SK-N-SH treated with all-trans-retinoic acid at 6 μM for 48 hours (cell line): Measurements from ENCODE around the gene CCDC194.

Source experiments
- ATAC-seq: fragments of 200-7000 bp; cut with Tn5 transposase; 3 replicates; pipeline ENCODE4 v1.9.1; 2020; ENCODE audit warnings: mild to moderate bottlenecking, moderate library complexity
- ARNTL ChIP-seq: fragments of 450-650 bp; formaldehyde crosslinking; IDR thresholded peaks from 2 replicates; pipeline ENCODE4 v1.5.0; 2020; ENCODE audit warnings: low read depth, mild to moderate bottlenecking, moderate library complexity, borderline replicate concordance
- BACH2 ChIP-seq: fragments of 250-450 bp; sonication (Bioruptor Pico); IDR thresholded peaks from 2 replicates; pipeline ENCODE4 v1.9.0; 2021; ENCODE audit warnings: mild to moderate bottlenecking, borderline replicate concordance
- CSDC2 ChIP-seq: fragments of 250-450 bp; sonication (Bioruptor Pico); IDR thresholded peaks from 2 replicates; pipeline ENCODE4 v1.5.0; 2020; ENCODE audit warnings: mild to moderate bottlenecking, moderate library complexity
- ESRRG ChIP-seq: fragments of 250-450 bp; sonication (Bioruptor Pico); IDR thresholded peaks from 2 replicates; pipeline ENCODE4 v1.6.1; 2021; ENCODE audit warnings: mild to moderate bottlenecking
- ISL1 ChIP-seq: fragments of 250-450 bp; sonication (Bioruptor Pico); IDR thresholded peaks from 2 replicates; pipeline ENCODE4 v2.1.2; 2022; ENCODE audit warnings: mild to moderate bottlenecking, moderate library complexity
- OSR1 ChIP-seq: fragments of 250-450 bp; sonication (Bioruptor Pico); IDR thresholded peaks from 2 replicates; pipeline ENCODE4 v1.8.0; 2022; ENCODE audit warnings: moderate library complexity, mild to moderate bottlenecking, inconsistent platforms
- PPARA ChIP-seq: fragments of 250-450 bp; sonication (Bioruptor Pico); IDR thresholded peaks from 2 replicates; pipeline ENCODE4 v1.5.0; 2020; ENCODE audit warnings: mild to moderate bottlenecking, borderline replicate concordance
- RARB ChIP-seq: fragments of 250-450 bp; sonication (Bioruptor Pico); IDR thresholded peaks from 2 replicates; pipeline ENCODE4 v1.8.0; 2021; ENCODE audit warnings: mild to moderate bottlenecking, moderate library complexity
- SNAI2 ChIP-seq: fragments of 250-450 bp; sonication (Bioruptor Pico); IDR thresholded peaks from 2 replicates; pipeline ENCODE4 v1.5.0; 2020; ENCODE audit warnings: mild to moderate bottlenecking, moderate library complexity
- TCF4 ChIP-seq: fragments of 250-450 bp; sonication (Bioruptor Pico); IDR thresholded peaks from 2 replicates; pipeline ENCODE4 v1.8.0; 2021; ENCODE audit warnings: mild to moderate bottlenecking, moderate library complexity, borderline replicate concordance
- TOX ChIP-seq: fragments of 250-450 bp; sonication (Bioruptor Pico); IDR thresholded peaks from 2 replicates; pipeline ENCODE4 v1.8.0; 2021; ENCODE audit warnings: mild to moderate bottlenecking, moderate library complexity, borderline replicate concordance
- ZC3H10 ChIP-seq: fragments of 250-450 bp; sonication (Bioruptor Pico); IDR thresholded peaks from 2 replicates; pipeline ENCODE4 v1.5.1; 2021; ENCODE audit warnings: mild to moderate bottlenecking, moderate library complexity
- ZFP30 ChIP-seq: fragments of 450-650 bp; formaldehyde crosslinking; IDR thresholded peaks from 2 replicates; pipeline ENCODE4 v1.5.0; 2022; ENCODE audit warnings: mild to moderate bottlenecking, moderate library complexity
- ZNF565 ChIP-seq: fragments of 450-650 bp; formaldehyde crosslinking; conservative IDR thresholded peaks from 2 replicates; pipeline ENCODE4 v1.5.0; 2020; ENCODE audit warnings: low read depth, mild to moderate bottlenecking, moderate library complexity
- ZNF70 ChIP-seq: fragments of 450-650 bp; formaldehyde crosslinking; IDR thresholded peaks from 2 replicates; pipeline ENCODE4 v1.5.0; 2020; ENCODE audit warnings: mild to moderate bottlenecking, moderate library complexity
- ZNF8 ChIP-seq: fragments of 450-650 bp; formaldehyde crosslinking; IDR thresholded peaks from 2 replicates; pipeline ENCODE4 v1.5.0; 2020; ENCODE audit warnings: mild to moderate bottlenecking, moderate library complexity
- TF ChIP-seq, protein P1 (sequence below): fragments of 250-450 bp; sonication (Bioruptor Pico); IDR thresholded peaks from 2 replicates; pipeline ENCODE4 v1.8.0; 2020; ENCODE audit warnings: mild to moderate bottlenecking, moderate library complexity, borderline replicate concordance
- TF ChIP-seq, protein P2 (sequence below): fragments of 250-450 bp; sonication (Bioruptor Pico); IDR thresholded peaks from 2 replicates; pipeline ENCODE4 v1.8.0; 2021; ENCODE audit warnings: low read depth, mild to moderate bottlenecking, moderate library complexity, borderline replicate concordance
- TF ChIP-seq, protein P3 (sequence below): fragments of 250-450 bp; sonication (Bioruptor Pico); IDR thresholded peaks from 2 replicates; pipeline ENCODE4 v1.5.0; 2020; ENCODE audit warnings: mild to moderate bottlenecking, moderate library complexity
- TF ChIP-seq, protein P4 (sequence below): fragments of 250-450 bp; sonication (Bioruptor Pico); IDR thresholded peaks from 2 replicates; pipeline ENCODE4 v1.5.1; 2020; ENCODE audit warnings: low read depth, mild to moderate bottlenecking, moderate library complexity
- TF ChIP-seq, protein P5 (sequence below): fragments of 250-450 bp; sonication (Bioruptor Pico); IDR thresholded peaks from 2 replicates; pipeline ENCODE4 v1.5.1; 2021; ENCODE audit warnings: mild to moderate bottlenecking, moderate library complexity

Gene CCDC194

DNA sequence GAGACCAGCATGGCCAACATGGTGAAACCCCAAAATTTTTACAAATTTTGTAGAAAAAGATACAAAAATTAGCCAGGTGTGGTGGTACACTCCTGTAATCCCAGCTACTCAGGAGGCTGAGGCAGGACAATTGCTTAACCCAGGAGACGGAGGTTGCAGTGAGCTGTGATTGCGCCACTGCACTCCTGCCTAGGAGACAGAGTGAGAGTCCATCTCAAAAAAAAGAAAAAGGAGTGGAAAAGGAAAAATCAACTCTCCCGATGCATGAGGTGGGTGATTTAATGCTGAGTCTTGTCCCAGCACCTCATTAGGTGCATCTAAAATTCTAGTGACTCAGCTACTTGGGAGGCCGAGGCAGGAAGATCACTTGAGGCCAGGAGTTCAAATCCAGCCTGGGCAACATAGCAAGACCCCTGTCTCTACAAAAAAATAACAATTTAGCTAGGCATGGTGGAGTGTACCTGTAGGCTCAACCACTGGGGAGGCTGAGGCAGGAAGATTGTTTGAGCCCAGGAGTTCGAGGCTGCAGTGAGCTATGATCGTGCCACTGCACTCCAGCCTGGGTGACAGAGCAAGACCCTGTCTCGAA is 36.8 kb downstream of the CCDC194 start:
- no peak for ATAC-seq

DNA sequence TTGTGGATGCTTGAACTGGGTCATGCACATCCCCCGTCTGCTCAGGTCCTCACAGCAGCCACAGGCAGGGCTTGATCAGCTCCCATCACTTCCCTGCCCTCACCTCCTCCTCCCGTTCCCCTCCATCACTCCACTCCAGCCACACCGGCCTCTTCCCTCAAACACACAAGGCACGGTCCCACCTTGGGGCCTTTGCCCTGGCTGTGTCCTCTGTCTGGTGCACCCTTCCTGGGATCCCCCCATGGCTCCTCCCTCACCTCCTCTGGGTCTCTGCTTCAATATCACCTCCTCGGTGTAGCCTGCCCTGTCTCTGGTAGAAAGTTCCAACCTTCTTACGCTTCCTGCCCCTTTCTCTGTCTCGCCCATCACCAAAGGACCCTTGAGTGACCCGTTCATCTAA is 40.6 kb downstream of the CCDC194 start:
- no peak for ATAC-seq
- TF ChIP-seq ZFP30 (CRISPR knock-in tag), result no peak
- no peak for TF ChIP-seq OSR1
- TF ChIP-seq TCF4 (CRISPR knock-in tag), result no peak
- no peak for TF ChIP-seq CSDC2 (CRISPR knock-in tag)
- TF ChIP-seq, protein P1, sequence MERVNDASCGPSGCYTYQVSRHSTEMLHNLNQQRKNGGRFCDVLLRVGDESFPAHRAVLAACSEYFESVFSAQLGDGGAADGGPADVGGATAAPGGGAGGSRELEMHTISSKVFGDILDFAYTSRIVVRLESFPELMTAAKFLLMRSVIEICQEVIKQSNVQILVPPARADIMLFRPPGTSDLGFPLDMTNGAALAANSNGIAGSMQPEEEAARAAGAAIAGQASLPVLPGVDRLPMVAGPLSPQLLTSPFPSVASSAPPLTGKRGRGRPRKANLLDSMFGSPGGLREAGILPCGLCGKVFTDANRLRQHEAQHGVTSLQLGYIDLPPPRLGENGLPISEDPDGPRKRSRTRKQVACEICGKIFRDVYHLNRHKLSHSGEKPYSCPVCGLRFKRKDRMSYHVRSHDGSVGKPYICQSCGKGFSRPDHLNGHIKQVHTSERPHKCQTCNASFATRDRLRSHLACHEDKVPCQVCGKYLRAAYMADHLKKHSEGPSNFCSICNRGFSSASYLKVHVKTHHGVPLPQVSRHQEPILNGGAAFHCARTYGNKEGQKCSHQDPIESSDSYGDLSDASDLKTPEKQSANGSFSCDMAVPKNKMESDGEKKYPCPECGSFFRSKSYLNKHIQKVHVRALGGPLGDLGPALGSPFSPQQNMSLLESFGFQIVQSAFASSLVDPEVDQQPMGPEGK, result no peak
- no peak for TF ChIP-seq ZNF8
- TF ChIP-seq ZNF70 (CRISPR knock-in tag), result no peak
- TF ChIP-seq BACH2 (CRISPR knock-in tag), result no peak
- TF ChIP-seq ZNF565, result no peak
- TF ChIP-seq, protein P2, sequence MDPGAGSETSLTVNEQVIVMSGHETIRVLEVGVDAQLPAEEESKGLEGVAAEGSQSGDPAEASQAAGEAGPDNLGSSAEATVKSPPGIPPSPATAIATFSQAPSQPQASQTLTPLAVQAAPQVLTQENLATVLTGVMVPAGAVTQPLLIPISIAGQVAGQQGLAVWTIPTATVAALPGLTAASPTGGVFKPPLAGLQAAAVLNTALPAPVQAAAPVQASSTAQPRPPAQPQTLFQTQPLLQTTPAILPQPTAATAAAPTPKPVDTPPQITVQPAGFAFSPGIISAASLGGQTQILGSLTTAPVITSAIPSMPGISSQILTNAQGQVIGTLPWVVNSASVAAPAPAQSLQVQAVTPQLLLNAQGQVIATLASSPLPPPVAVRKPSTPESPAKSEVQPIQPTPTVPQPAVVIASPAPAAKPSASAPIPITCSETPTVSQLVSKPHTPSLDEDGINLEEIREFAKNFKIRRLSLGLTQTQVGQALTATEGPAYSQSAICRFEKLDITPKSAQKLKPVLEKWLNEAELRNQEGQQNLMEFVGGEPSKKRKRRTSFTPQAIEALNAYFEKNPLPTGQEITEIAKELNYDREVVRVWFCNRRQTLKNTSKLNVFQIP (CRISPR knock-in tag), result no peak
- no peak for TF ChIP-seq PPARA
- TF ChIP-seq ZC3H10, result no peak
- TF ChIP-seq SNAI2 (CRISPR knock-in tag), result no peak
- TF ChIP-seq, protein P3, sequence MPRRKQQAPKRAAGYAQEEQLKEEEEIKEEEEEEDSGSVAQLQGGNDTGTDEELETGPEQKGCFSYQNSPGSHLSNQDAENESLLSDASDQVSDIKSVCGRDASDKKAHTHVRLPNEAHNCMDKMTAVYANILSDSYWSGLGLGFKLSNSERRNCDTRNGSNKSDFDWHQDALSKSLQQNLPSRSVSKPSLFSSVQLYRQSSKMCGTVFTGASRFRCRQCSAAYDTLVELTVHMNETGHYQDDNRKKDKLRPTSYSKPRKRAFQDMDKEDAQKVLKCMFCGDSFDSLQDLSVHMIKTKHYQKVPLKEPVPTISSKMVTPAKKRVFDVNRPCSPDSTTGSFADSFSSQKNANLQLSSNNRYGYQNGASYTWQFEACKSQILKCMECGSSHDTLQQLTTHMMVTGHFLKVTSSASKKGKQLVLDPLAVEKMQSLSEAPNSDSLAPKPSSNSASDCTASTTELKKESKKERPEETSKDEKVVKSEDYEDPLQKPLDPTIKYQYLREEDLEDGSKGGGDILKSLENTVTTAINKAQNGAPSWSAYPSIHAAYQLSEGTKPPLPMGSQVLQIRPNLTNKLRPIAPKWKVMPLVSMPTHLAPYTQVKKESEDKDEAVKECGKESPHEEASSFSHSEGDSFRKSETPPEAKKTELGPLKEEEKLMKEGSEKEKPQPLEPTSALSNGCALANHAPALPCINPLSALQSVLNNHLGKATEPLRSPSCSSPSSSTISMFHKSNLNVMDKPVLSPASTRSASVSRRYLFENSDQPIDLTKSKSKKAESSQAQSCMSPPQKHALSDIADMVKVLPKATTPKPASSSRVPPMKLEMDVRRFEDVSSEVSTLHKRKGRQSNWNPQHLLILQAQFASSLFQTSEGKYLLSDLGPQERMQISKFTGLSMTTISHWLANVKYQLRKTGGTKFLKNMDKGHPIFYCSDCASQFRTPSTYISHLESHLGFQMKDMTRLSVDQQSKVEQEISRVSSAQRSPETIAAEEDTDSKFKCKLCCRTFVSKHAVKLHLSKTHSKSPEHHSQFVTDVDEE (CRISPR knock-in tag), result no peak
- TF ChIP-seq, protein P4, sequence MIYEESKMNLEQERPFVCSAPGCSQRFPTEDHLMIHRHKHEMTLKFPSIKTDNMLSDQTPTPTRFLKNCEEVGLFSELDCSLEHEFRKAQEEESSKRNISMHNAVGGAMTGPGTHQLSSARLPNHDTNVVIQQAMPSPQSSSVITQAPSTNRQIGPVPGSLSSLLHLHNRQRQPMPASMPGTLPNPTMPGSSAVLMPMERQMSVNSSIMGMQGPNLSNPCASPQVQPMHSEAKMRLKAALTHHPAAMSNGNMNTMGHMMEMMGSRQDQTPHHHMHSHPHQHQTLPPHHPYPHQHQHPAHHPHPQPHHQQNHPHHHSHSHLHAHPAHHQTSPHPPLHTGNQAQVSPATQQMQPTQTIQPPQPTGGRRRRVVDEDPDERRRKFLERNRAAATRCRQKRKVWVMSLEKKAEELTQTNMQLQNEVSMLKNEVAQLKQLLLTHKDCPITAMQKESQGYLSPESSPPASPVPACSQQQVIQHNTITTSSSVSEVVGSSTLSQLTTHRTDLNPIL (CRISPR knock-in tag), result no peak
- TF ChIP-seq ESRRG (CRISPR knock-in tag), result no peak
- TF ChIP-seq RARB, result no peak

More for the DNA sequence above, 36.8 kb downstream of the CCDC194 start:
- TF ChIP-seq ZNF565, result no peak
- TF ChIP-seq, protein P1, result no peak
- TF ChIP-seq SNAI2 (CRISPR knock-in tag), result no peak
- no peak for TF ChIP-seq ZNF8
- TF ChIP-seq RARB, result no peak
- TF ChIP-seq, protein P3 (CRISPR knock-in tag), result no peak
- TF ChIP-seq ARNTL (CRISPR knock-in tag), result no peak
- TF ChIP-seq, protein P5, sequence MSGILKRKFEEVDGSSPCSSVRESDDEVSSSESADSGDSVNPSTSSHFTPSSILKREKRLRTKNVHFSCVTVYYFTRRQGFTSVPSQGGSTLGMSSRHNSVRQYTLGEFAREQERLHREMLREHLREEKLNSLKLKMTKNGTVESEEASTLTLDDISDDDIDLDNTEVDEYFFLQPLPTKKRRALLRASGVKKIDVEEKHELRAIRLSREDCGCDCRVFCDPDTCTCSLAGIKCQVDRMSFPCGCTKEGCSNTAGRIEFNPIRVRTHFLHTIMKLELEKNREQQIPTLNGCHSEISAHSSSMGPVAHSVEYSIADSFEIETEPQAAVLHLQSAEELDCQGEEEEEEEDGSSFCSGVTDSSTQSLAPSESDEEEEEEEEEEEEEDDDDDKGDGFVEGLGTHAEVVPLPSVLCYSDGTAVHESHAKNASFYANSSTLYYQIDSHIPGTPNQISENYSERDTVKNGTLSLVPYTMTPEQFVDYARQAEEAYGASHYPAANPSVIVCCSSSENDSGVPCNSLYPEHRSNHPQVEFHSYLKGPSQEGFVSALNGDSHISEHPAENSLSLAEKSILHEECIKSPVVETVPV (CRISPR knock-in tag), result no peak
- no peak for TF ChIP-seq ISL1 (CRISPR knock-in tag)
- no peak for TF ChIP-seq TOX (CRISPR knock-in tag)
